Measurements from ENCODE around the gene SLC47A1. TPM values are rescaled to one million over a fixed set of nuclear protein-coding genes. Genes with fewer than 3 reads are reported as not detected.

Gene SLC47A1
- total and polyA plus RNA-seq, 2 of the 13 experiments (the other 11 are each of a cell fraction or from before 2014, with no cell fraction given), result 42.1 to 67.5 TPM

DNA sequence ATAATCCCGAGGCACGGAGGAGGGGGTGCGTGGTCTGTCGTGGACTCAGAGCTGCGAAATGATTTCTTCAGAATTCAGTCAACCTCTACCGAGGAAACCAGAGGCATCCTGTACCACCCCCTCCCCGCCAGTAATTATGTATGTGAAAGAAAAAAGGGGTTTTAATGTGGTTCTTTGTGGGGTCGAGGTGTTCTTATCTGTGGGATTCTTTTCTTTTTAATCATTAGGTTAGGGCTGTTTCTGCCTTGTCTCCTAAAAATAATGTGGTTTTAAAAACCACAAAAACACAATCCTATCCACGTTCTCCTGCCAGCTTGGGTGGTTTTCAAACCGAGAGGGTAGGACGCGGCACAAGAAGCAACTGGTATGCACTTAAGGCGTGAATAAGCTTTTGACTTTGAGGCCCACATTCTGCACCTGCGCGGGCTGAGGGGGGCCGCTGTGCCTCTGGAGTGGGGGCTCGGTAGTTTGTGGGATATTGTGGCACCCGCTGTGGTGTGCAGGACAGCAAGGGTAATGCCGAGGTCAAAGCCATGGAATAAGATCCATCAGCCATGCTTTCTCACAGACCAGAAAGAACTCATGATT, 1.0 kb downstream of the SLC47A1 start (continued):
- TF ChIP-seq, protein P1, sequence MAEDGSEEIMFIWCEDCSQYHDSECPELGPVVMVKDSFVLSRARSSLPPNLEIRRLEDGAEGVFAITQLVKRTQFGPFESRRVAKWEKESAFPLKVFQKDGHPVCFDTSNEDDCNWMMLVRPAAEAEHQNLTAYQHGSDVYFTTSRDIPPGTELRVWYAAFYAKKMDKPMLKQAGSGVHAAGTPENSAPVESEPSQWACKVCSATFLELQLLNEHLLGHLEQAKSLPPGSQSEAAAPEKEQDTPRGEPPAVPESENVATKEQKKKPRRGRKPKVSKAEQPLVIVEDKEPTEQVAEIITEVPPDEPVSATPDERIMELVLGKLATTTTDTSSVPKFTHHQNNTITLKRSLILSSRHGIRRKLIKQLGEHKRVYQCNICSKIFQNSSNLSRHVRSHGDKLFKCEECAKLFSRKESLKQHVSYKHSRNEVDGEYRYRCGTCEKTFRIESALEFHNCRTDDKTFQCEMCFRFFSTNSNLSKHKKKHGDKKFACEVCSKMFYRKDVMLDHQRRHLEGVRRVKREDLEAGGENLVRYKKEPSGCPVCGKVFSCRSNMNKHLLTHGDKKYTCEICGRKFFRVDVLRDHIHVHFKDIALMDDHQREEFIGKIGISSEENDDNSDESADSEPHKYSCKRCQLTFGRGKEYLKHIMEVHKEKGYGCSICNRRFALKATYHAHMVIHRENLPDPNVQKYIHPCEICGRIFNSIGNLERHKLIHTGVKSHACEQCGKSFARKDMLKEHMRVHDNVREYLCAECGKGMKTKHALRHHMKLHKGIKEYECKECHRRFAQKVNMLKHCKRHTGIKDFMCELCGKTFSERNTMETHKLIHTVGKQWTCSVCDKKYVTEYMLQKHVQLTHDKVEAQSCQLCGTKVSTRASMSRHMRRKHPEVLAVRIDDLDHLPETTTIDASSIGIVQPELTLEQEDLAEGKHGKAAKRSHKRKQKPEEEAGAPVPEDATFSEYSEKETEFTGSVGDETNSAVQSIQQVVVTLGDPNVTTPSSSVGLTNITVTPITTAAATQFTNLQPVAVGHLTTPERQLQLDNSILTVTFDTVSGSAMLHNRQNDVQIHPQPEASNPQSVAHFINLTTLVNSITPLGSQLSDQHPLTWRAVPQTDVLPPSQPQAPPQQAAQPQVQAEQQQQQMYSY (CRISPR knock-in tag; IDR thresholded peaks at IDR 0.05), result peak; percentile 84
- TF ChIP-seq ZMYM2 (CRISPR knock-in tag; IDR thresholded peaks at IDR 0.05), result 0 out of 2 replicates have a peak, but pooled peaks have one; percentile 30
- TF ChIP-seq SP140L (CRISPR knock-in tag; IDR thresholded peaks at IDR 0.05; ENCODE audit: borderline replicate concordance), result no peak
- TF ChIP-seq, protein P2, sequence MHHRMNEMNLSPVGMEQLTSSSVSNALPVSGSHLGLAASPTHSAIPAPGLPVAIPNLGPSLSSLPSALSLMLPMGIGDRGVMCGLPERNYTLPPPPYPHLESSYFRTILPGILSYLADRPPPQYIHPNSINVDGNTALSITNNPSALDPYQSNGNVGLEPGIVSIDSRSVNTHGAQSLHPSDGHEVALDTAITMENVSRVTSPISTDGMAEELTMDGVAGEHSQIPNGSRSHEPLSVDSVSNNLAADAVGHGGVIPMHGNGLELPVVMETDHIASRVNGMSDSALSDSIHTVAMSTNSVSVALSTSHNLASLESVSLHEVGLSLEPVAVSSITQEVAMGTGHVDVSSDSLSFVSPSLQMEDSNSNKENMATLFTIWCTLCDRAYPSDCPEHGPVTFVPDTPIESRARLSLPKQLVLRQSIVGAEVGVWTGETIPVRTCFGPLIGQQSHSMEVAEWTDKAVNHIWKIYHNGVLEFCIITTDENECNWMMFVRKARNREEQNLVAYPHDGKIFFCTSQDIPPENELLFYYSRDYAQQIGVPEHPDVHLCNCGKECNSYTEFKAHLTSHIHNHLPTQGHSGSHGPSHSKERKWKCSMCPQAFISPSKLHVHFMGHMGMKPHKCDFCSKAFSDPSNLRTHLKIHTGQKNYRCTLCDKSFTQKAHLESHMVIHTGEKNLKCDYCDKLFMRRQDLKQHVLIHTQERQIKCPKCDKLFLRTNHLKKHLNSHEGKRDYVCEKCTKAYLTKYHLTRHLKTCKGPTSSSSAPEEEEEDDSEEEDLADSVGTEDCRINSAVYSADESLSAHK (CRISPR knock-in tag; IDR thresholded peaks at IDR 0.05; ENCODE audit: borderline replicate concordance), result no peak
- TF ChIP-seq PAX8 (CRISPR knock-in tag; IDR thresholded peaks at IDR 0.05; ENCODE audit: borderline replicate concordance), result no peak
- no peak for TF ChIP-seq ZNF792 (CRISPR knock-in tag; IDR thresholded peaks at IDR 0.05)
- TF ChIP-seq ZFX (CRISPR knock-in tag; IDR thresholded peaks at IDR 0.05; ENCODE audit: low read depth), result peak; percentile 9; the same call in 1 of the 2 replicates
